HepG2 (cell line): ENCODE results near the gene CNFN. TPM values are rescaled to one million over a fixed set of nuclear protein-coding genes. Genes with fewer than 3 reads are reported as not detected.

Source experiments
- ATAC-seq: fragments of 200-7000 bp; cut with Tn5 transposase; 3 replicates; pipeline ENCODE4 v1.9.1; 2020; ENCODE audit warnings: mild to moderate bottlenecking, moderate library complexity
- BruUV-seq: library from RNA; stranded (reverse); fragments of 400-500 nt; replicated peaks from 2 replicates; lab custom pipeline; 2021; lab: Mats Ljungman, UMichigan
- CTCF ChIA-PET: fragments of 300-600 bp; formaldehyde crosslinking; extraction: SDS; loops from one replicate; lab custom pipeline; 2021; ENCODE audit warnings: low total read pairs, inconsistent platforms, low intra/inter-chr PET ratio; lab: Yijun Ruan, JAX
- POLR2A ChIA-PET: fragments of 350-600 bp; sonication (Branson Sonifier 250); formaldehyde crosslinking; loops from one replicate; lab custom pipeline; 2020; ENCODE audit warnings: antibody characterized with exemption, inconsistent platforms; lab: Yijun Ruan, JAX
- DNase-seq: peaks from one replicate; pipeline ENCODE4 v3.0.0-alpha.2; 2015; ENCODE audit warnings: low spot score
- FAIRE-seq: peaks from 3 replicates; lab custom pipeline; 2011; peaks lifted over from hg19 to GRCh38; lab: Jason Lieb, UNC
- H2AFZ ChIP-seq: one replicate; pipeline ENCODE4 v1.6.1; 2011; ENCODE audit warnings: low read length, inconsistent platforms
- H3K27ac ChIP-seq: fragments of 300-600 bp; 3 replicates; pipeline ENCODE4 v1.8.0; 2011; ENCODE audit warnings: mixed run types, mild to moderate bottlenecking, mixed read lengths, low read length, inconsistent platforms; ENCODE audit not compliant: insufficient read depth; ENCODE audit errors: extremely low read length
- H3K27me3 ChIP-seq, 2 experiments: fragments of 200-600 bp in 1 of 2; 2 replicates in 1 of 2; 3 replicates in 1 of 2; pipeline versions ENCODE4 v1.6.0 to v1.8.0; 2011; ENCODE audit warnings: low read length in 2 of 2, mild to moderate bottlenecking in 2 of 2, moderate library complexity in 2 of 2, inconsistent platforms in 1 of 2; ENCODE audit not compliant: insufficient read depth in 2 of 2, control insufficient read depth in 1 of 2
- H3K36me3 ChIP-seq, 2 experiments: fragments of 200-600 bp in 1 of 2; replicated peaks in 1 of 2; 2 replicates in 1 of 2; 3 replicates in 1 of 2; pipeline versions ENCODE4 v1.5.1 to v1.8.0; 2011; ENCODE audit warnings: low read length in 2 of 2, inconsistent platforms in 1 of 2; ENCODE audit not compliant: insufficient read depth in 2 of 2, control insufficient read depth in 1 of 2
- H3K4me1 ChIP-seq: 2 replicates; pipeline ENCODE4 v1.5.1; 2012; ENCODE audit warnings: low read length, inconsistent platforms; ENCODE audit not compliant: insufficient read depth
- H3K4me2 ChIP-seq: 2 replicates; pipeline ENCODE4 v1.6.0; 2011; ENCODE audit warnings: low read depth, low read length, inconsistent platforms
- H3K4me3 ChIP-seq, 3 experiments: fragments of 200-600 bp in 1 of 3; sonication (generic), shearing (Covaris generic) in 1 of 3; replicated peaks in 1 of 3; 2 replicates each; pipeline ENCODE4 v1.5.1; 2011 to 2016; ENCODE audit warnings: low read length in 3 of 3, inconsistent platforms in 2 of 3, low read depth in 2 of 3, mild to moderate bottlenecking in 2 of 3, control low read depth in 1 of 3, mixed read lengths in 1 of 3; ENCODE audit not compliant: insufficient read depth in 1 of 3
- H3K79me2 ChIP-seq: one replicate; pipeline ENCODE4 v1.6.1; 2011; ENCODE audit warnings: low read length, inconsistent platforms; ENCODE audit not compliant: insufficient read depth
- H3K9ac ChIP-seq: 2 replicates; pipeline ENCODE4 v1.6.0; 2011; ENCODE audit warnings: mild to moderate bottlenecking, low read depth, low read length, inconsistent platforms; ENCODE audit not compliant: insufficient read depth
- H3K9me3 ChIP-seq: 2 replicates; pipeline ENCODE4 v1.5.1; 2012; ENCODE audit warnings: mild to moderate bottlenecking, low read length
- H4K20me1 ChIP-seq: 2 replicates; pipeline ENCODE4 v1.6.0; 2011; ENCODE audit warnings: inconsistent platforms, mild to moderate bottlenecking, low read length, moderate library complexity; ENCODE audit not compliant: insufficient read depth
- ARNT2 ChIP-seq: sonication (generic); formaldehyde crosslinking; IDR thresholded peaks from 2 replicates; pipeline ENCODE4 v1.8.0; 2022; ENCODE audit warnings: mild to moderate bottlenecking, low read depth, missing genetic modification reagents, moderate library complexity
- CC2D1A ChIP-seq: sonication (generic); formaldehyde crosslinking; IDR thresholded peaks from 2 replicates; pipeline ENCODE4 v1.8.1; 2023; ENCODE audit warnings: mild to moderate bottlenecking, missing genetic modification reagents
- CHD2 ChIP-seq: IDR thresholded peaks from 2 replicates; pipeline ENCODE4 v1.6.1; 2011; ENCODE audit warnings: low read depth, low read length, improper control_type of control experiment
- CREB1 ChIP-seq, 2 experiments: fragments of 450-650 bp in 1 of 2; IDR thresholded peaks; 2 replicates each; pipeline ENCODE4 v1.6.1; 2016 to 2017; ENCODE audit warnings: control low read depth in 1 of 2, mild to moderate bottlenecking in 1 of 2, missing compliant biosample characterization in 1 of 2, missing genetic modification characterization in 1 of 2
- HDAC6 ChIP-seq: fragments of 200-600 bp; sonication (generic); IDR thresholded peaks from 2 replicates; pipeline ENCODE4 v1.7.0; 2017; ENCODE audit warnings: mild to moderate bottlenecking, antibody characterized with exemption, low read length, low read depth
- PAWR ChIP-seq: sonication (generic); formaldehyde crosslinking; IDR thresholded peaks from 2 replicates; pipeline ENCODE4 v1.4.0; 2020; ENCODE audit warnings: missing genetic modification reagents, mild to moderate bottlenecking, borderline replicate concordance
- REPIN1 ChIP-seq: sonication (generic); formaldehyde crosslinking; IDR thresholded peaks from 2 replicates; pipeline ENCODE4 v1.8.0; 2022; ENCODE audit warnings: missing genetic modification reagents, low read depth, mild to moderate bottlenecking, borderline replicate concordance
- ZFP62 ChIP-seq: sonication (generic); formaldehyde crosslinking; IDR thresholded peaks from 2 replicates; pipeline ENCODE4 v1.4.0; 2020; ENCODE audit warnings: missing genetic modification reagents
- ZNF614 ChIP-seq: IDR thresholded peaks from 2 replicates; pipeline ENCODE4 v1.6.1; 2018; ENCODE audit warnings: missing biosample characterization, missing genetic modification reagents, inconsistent platforms, borderline replicate concordance
- ZNF816 ChIP-seq: sonication (generic); formaldehyde crosslinking; IDR thresholded peaks from 2 replicates; pipeline ENCODE4 v1.8.0; 2022; ENCODE audit warnings: missing genetic modification reagents, mild to moderate bottlenecking, borderline replicate concordance
- WGBS: methylation state at CpG from one replicate; pipeline ENCODE4 v1.1.6; 2017; ENCODE audit warnings: low lambda C conversion rate; 5-methylcytosine and 5-hydroxymethylcytosine counted together
- in situ Hi-C: cut with HindIII; loops from 2 replicates; pipeline ENCODE4 v1.10.0; 2017; ENCODE audit warnings: low pct_unique_long_range_greater_than_20kb; ENCODE audit not compliant: extremely low pct_ligation_motif_present
- intact Hi-C: fragments of 100-400 bp; cut with micrococcal nuclease; formaldehyde crosslinking; loops from one replicate; pipeline ENCODE4 v1.10.0; 2022; ENCODE audit not compliant: unreplicated experiment
- polyA plus RNA-seq, 8 experiments: library from polyadenylated mRNA; depleted of rRNA in 3 of 8; stranded (reverse) in 7 of 8; unstranded in 1 of 8; fragments of >200 nt; fragmentation: Illumina TruSeq in 4 of 8; extraction: Trizol in 4 of 8; gene quantifications; 2 replicates each; pipeline versions ENCODE4 v1.2.1 to v1.2.3, GENCODE V29; 2011 to 2016; ENCODE audit warnings: low read depth in 4 of 8, missing spikeins in 1 of 8, mixed read lengths in 1 of 8; ENCODE audit not compliant: insufficient read depth in 1 of 8
- total RNA-seq, 5 experiments: library from RNA; depleted of rRNA; stranded (reverse); fragments of >200 nt; fragmentation: Illumina TruSeq; extraction: Trizol; gene quantifications; 2 replicates each; pipeline ENCODE4 v1.2.3, GENCODE V29; 2016; ENCODE audit warnings: low read depth in 1 of 5
- TF ChIP-seq, protein P1 (sequence below): sonication (generic); formaldehyde crosslinking; IDR thresholded peaks from 2 replicates; pipeline ENCODE4 v1.4.0; 2020; ENCODE audit warnings: missing genetic modification reagents
- TF ChIP-seq, protein P2 (sequence below): IDR thresholded peaks from 2 replicates; pipeline ENCODE4 v1.6.1; 2016; ENCODE audit warnings: low read depth, control low read depth
- TF ChIP-seq, protein P3 (sequence below): sonication (generic); formaldehyde crosslinking; conservative IDR thresholded peaks from 2 replicates; pipeline ENCODE4 v1.8.1; 2023; ENCODE audit warnings: missing genetic modification reagents
- TF ChIP-seq, protein P4 (sequence below): sonication (generic); formaldehyde crosslinking; IDR thresholded peaks from 2 replicates; pipeline ENCODE4 v1.8.0; 2022; ENCODE audit warnings: mild to moderate bottlenecking, missing genetic modification reagents, moderate library complexity

CNFN gene
- total and polyA plus RNA-seq, 2 of the 13 experiments (the other 11 are each of a cell fraction or from before 2014, with no cell fraction given): 0.35 to 1.1 TPM

DNA sequence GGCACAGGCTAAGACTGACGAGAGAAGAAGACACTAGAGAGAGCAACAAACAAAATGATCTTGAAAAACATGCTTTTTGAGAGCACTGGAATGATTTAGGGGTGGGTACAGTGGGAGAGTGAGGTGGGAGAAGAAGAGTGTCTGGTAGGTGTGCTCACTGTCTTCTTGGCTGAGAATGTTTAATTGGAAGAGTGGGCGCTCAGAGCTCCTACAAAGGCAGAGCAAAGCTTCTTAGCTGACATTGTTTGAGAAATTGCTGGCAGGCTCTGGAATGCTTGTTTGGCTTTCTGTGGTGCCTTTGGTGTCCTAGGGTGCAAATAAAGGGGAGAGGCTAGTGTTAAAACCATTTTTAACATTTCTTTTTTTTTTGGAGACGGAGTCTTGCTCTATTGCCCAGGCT lies 38.6 kb upstream of the CNFN start:
- in situ Hi-C loops: no loop called here
- no peaks in the 10 kb centered on the region for H3K79me2 ChIP-seq
- DNase-seq: no peak
- H3K27me3 ChIP-seq: peaks cover 0 to 8% of the 10 kb centered on the region in 2 experiments; a peak in 1 of 5 replicates
- no peak overlapping the region for H3K27ac ChIP-seq
- CTCF ChIA-PET: no interaction called here
- no peak overlapping the region for H3K4me3 ChIP-seq
- no peak overlapping the region for H3K9ac ChIP-seq
- no peak overlapping the region for H3K4me2 ChIP-seq
- BruUV-seq: no TSS peak
- 84% methylated on average over 3 of the region's 3 CpGs for WGBS
- H3K9me3 ChIP-seq: no peaks in the 10 kb centered on the region
- H3K36me3 ChIP-seq: no peaks in the 10 kb centered on the region
- TF ChIP-seq CREB1 (IDR thresholded peaks at IDR 0.05) (no peak), CREB1 (CRISPR knock-in tag; IDR thresholded peaks at IDR 0.05) (no peak), CHD2 (no peak), HDAC6 (no peak)
- TF ChIP-seq, protein P1, sequence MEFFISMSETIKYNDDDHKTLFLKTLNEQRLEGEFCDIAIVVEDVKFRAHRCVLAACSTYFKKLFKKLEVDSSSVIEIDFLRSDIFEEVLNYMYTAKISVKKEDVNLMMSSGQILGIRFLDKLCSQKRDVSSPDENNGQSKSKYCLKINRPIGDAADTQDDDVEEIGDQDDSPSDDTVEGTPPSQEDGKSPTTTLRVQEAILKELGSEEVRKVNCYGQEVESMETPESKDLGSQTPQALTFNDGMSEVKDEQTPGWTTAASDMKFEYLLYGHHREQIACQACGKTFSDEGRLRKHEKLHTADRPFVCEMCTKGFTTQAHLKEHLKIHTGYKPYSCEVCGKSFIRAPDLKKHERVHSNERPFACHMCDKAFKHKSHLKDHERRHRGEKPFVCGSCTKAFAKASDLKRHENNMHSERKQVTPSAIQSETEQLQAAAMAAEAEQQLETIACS (CRISPR knock-in tag): no peak
- TF ChIP-seq, protein P2, sequence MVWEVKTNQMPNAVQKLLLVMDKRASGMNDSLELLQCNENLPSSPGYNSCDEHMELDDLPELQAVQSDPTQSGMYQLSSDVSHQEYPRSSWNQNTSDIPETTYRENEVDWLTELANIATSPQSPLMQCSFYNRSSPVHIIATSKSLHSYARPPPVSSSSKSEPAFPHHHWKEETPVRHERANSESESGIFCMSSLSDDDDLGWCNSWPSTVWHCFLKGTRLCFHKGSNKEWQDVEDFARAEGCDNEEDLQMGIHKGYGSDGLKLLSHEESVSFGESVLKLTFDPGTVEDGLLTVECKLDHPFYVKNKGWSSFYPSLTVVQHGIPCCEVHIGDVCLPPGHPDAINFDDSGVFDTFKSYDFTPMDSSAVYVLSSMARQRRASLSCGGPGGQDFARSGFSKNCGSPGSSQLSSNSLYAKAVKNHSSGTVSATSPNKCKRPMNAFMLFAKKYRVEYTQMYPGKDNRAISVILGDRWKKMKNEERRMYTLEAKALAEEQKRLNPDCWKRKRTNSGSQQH: no peak
- TF ChIP-seq, all 625 proteins: peak for 0
- ATAC-seq (no peak), FAIRE-seq (no peak)
- Histone ChIP-seq H2AFZ (no peak overlapping the region), H4K20me1 (no peaks in the 10 kb centered on the region), H3K4me1 (peaks cover 43% of the 10 kb centered on the region)
- POLR2A ChIA-PET: no interaction called here
- intact Hi-C loops: no loop called here

DNA sequence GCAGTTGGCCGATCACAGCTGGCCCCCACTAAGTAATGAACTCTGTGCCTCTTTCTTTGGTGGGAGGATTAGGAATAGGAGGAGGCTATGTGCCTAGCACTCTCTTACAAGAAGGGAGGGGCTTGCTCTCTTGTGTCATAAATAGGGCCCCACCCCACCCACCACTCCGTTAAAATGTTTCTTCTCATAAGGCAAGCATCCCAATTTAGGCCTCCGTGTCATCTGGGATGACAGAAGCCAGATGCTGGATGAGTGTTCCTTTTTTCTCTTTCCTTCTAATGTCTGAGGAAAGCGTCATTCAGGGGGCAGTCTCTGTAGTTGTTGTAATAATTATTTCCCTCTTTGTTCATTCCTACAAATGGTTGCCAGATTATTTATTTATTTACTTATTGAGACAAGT lies 37.2 kb upstream of the CNFN start, which contains the start of gene LIPE:
Gene LIPE, minus strand, starts transcription at position 76 of the 400 bp plus-strand sequence. CDS start 239 bp downstream, outside the sequence.
- intact Hi-C loops: no loop called here
- TF ChIP-seq ZNF816 (CRISPR knock-in tag) (no peak), ZNF614 (CRISPR knock-in tag) (no peak), REPIN1 (CRISPR knock-in tag) (no peak), PAWR (CRISPR knock-in tag) (no peak), ARNT2 (CRISPR knock-in tag) (no peak), CC2D1A (CRISPR knock-in tag) (no peak), ZFP62 (no peak)
- TF ChIP-seq, protein P3, sequence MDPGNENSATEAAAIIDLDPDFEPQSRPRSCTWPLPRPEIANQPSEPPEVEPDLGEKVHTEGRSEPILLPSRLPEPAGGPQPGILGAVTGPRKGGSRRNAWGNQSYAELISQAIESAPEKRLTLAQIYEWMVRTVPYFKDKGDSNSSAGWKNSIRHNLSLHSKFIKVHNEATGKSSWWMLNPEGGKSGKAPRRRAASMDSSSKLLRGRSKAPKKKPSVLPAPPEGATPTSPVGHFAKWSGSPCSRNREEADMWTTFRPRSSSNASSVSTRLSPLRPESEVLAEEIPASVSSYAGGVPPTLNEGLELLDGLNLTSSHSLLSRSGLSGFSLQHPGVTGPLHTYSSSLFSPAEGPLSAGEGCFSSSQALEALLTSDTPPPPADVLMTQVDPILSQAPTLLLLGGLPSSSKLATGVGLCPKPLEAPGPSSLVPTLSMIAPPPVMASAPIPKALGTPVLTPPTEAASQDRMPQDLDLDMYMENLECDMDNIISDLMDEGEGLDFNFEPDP (CRISPR knock-in tag): no peak
- TF ChIP-seq, protein P4, sequence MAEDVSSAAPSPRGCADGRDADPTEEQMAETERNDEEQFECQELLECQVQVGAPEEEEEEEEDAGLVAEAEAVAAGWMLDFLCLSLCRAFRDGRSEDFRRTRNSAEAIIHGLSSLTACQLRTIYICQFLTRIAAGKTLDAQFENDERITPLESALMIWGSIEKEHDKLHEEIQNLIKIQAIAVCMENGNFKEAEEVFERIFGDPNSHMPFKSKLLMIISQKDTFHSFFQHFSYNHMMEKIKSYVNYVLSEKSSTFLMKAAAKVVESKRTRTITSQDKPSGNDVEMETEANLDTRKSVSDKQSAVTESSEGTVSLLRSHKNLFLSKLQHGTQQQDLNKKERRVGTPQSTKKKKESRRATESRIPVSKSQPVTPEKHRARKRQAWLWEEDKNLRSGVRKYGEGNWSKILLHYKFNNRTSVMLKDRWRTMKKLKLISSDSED (CRISPR knock-in tag): no peak

More for the DNA sequence above, 37.2 kb upstream of the CNFN start, which contains the start of gene LIPE:
- Histone ChIP-seq H3K4me3 (no peak within 1 kb of the TSS), H3K4me2 (peak within 1 kb of the TSS; percentile 9; the same call in 1 of the 2 replicates), H3K36me3 (no peaks in the 10 kb centered on the region), H3K27me3 (peaks cover 2 to 20% of the 10 kb centered on the region in 2 experiments; a peak in 4 of 5 replicates), H3K27ac (no peak within 1 kb of the TSS), H3K4me1 (peaks cover 43% of the 10 kb centered on the region), H3K79me2 (no peaks in the 10 kb centered on the region), H3K9me3 (no peaks in the 10 kb centered on the region), H2AFZ (peak within 1 kb of the TSS; percentile 17), H3K9ac (no peak within 1 kb of the TSS), H4K20me1 (no peaks in the 10 kb centered on the region)
- ChIA-PET CTCF (no interaction called here), POLR2A (interaction anchor here (1.4 kb wide), 1 partner anchor 13 kb away, joined by 4 read pairs; no protein-coding TSS in a partner anchor)
- FAIRE-seq (no peak), ATAC-seq (no peak), DNase-seq (no peak)
- no TSS peak for BruUV-seq
- in situ Hi-C loops: no loop called here
- 54% methylated on average over 4 of the region's 4 CpGs for WGBS
